Vagina (tissue), 2 donors: ENCODE results near the gene GPC5.

Experiments used
- POLR2A ChIP-seq, 2 donors: fragments of 450-650 bp; IDR thresholded peaks; one replicate each; pipeline ENCODE4 v1.6.1; 2017; ENCODE audit warnings: antibody characterized with exemption in 2 of 2, mild to moderate bottlenecking in 2 of 2, moderate library complexity in 2 of 2
- POLR2AphosphoS5 ChIP-seq, 2 donors: sonication (generic); formaldehyde crosslinking; IDR thresholded peaks; one replicate each; pipeline ENCODE4 v1.9.0; 2017; ENCODE audit warnings: antibody characterized with exemption in 2 of 2, mild to moderate bottlenecking in 2 of 2, low read depth in 1 of 2; ENCODE audit not compliant: insufficient read depth in 1 of 2
- TF ChIP-seq, protein P1 (sequence below), 3 experiments: fragments of 450-650 bp in 2 of 3; fragments of 200-600 bp in 1 of 3; sonication (generic) in 1 of 3; IDR thresholded peaks; one replicate each; pipeline ENCODE4 v1.5.1; 2017 to 2019; ENCODE audit warnings: antibody characterized with exemption in 3 of 3, mild to moderate bottlenecking in 2 of 3, moderate library complexity in 2 of 3

DNA sequence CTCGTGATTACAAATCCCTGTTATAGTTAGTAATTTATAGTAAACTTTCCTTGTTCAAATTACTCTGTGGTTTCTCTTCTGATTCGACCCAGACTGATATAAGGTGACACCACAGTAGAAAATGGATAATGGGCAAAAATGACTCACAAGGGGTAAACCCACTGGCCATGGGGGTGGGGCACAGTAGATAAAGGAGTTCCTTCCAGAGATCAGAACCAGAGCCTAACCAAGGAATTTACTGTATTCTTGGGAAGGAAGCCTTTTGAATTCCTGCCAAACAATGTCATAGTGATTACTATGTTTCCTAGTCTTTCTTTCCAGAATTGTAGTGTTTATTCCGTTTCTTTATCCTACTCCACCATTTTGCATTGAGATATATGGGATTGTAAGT is 29.0 kb upstream of the GPC5 start:
- TF ChIP-seq, protein P1, sequence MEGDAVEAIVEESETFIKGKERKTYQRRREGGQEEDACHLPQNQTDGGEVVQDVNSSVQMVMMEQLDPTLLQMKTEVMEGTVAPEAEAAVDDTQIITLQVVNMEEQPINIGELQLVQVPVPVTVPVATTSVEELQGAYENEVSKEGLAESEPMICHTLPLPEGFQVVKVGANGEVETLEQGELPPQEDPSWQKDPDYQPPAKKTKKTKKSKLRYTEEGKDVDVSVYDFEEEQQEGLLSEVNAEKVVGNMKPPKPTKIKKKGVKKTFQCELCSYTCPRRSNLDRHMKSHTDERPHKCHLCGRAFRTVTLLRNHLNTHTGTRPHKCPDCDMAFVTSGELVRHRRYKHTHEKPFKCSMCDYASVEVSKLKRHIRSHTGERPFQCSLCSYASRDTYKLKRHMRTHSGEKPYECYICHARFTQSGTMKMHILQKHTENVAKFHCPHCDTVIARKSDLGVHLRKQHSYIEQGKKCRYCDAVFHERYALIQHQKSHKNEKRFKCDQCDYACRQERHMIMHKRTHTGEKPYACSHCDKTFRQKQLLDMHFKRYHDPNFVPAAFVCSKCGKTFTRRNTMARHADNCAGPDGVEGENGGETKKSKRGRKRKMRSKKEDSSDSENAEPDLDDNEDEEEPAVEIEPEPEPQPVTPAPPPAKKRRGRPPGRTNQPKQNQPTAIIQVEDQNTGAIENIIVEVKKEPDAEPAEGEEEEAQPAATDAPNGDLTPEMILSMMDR (IDR thresholded peaks at IDR 0.05): no peak
- TF ChIP-seq POLR2A (IDR thresholded peaks at IDR 0.05) (no peak), POLR2AphosphoS5 (IDR thresholded peaks at IDR 0.05; ENCODE audit: insufficient read depth in 1 of 2, low read depth in 1 of 2) (no peak)
